Kidney glomerular epithelial cell (primary cell): ENCODE data around the gene TTC7B.

Source experiments
- DNase-seq: peaks from one replicate; lab custom pipeline; 2025; lab: John Stamatoyannopoulos, UW

Gene TTC7B

DNA sequence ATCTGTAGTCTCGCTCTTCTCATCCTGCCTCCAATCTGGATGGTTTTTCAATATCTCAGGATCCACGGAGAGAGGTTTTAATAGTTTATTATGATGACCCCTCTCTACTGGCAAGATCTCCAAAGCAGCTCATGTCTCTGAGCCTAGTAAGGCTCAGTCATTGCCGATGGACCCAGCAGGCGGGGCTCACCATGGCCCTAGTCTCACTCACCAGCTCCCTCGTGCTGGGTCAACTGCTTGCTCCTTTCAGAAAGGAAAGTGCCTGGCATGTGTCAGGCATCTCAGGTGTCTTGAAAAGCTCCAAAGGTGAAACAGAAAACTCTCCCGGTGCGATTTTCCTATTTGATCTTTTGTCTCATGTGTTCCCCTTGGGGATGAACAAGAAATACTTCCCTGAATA lies 240.4 kb downstream of the TTC7B start:
- no peak for DNase-seq

DNA sequence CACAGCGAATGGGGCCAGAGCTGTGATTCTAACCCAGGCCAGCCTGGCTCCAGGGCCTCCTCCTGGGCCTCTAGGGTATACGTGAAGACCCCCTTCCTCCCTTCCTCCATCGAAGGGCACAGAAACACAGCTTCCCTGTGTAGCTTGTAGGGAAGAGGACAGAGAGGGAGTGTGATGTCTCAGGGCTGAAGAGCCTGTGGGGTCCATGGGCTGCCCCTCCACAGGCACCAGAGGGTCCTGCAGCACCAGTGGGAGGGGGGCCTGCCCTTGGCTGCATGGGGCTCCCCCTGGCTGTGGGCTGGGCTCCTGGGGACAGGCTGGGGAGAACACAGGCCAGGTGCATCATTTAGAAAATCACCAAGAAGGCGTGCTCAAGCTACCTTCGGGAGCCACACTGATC lies 240.9 kb downstream of the TTC7B start:
- no peak for DNase-seq

DNA sequence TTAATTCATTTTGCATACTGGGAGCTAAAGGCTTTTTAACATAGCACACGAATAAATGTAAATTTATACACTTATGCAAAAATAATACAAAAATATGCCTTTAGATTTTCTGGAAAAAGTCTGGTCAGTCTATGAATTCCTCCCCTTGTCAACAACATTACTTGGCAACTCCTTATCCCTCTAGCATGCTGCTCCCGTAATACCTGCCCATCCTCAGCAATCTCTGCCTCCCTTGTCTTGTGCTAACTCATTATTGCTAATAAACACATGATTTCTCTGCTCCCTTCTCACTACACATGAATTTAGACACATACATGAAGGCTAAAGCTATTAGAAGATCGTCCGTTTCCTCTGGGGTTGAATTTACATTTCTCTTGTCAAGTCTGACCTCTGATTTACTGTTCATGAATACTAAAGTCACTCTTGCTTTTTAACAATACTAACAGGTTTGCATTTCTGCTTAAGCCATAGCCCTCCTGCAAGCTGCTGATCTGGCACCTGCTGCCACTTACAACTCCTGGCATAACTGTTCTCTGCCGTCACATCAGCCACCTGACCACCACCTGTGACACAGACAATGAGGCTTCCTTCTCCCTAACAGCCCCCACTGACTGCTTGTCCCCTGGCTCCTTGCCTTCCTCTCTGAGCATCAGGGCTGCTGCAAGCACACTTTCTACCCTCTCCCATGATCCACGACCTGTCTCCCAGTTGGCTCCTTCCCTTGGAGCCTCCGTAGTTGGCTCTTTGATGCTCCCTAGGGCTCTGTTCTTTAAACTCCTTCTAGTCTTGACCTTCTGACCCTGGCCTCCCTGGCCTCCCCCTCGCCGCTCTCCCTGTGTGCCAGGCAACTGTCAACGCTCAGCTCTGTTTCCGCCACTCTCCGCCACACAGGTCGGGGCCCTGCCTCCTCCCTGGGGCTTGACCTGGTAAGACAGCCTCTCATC lies 241.8 kb downstream of the TTC7B start:
- DNase-seq, result no peak

DNA sequence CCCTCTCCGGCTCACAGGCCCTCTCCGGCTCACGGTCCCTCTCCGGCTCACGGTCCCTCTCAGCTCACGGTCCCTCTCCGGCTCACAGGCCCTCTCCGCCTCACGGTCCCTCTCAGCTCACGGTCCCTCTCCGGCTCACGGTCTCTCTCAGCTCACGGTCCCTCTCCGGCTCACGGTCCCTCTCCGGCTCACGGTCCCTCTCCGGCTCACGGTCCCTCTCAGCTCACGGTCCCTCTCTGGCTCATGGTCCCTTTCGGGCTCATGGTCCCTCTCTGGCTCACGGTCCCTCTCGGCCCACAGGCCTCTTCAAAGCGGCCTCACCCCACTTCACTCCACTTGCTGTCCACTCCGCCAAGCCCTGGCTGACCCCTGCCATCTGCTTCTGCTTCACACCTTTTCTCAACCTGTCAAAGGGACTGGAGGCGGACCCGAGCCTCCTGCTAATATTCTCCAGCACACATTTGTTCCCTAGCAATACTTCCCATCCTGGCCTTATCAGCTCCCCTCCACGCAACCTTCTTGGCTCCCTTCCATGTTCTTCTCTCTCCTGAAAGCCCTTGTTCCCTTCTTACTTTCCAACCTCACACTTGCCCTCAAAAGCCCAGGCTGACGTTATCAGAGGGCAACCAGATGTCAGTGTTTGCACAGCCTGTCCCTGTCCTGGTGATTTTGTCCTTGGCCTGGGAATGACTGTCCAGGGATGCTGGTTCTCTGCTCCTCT lies 242.7 kb downstream of the TTC7B start:
- DNase-seq, result no peak

DNA sequence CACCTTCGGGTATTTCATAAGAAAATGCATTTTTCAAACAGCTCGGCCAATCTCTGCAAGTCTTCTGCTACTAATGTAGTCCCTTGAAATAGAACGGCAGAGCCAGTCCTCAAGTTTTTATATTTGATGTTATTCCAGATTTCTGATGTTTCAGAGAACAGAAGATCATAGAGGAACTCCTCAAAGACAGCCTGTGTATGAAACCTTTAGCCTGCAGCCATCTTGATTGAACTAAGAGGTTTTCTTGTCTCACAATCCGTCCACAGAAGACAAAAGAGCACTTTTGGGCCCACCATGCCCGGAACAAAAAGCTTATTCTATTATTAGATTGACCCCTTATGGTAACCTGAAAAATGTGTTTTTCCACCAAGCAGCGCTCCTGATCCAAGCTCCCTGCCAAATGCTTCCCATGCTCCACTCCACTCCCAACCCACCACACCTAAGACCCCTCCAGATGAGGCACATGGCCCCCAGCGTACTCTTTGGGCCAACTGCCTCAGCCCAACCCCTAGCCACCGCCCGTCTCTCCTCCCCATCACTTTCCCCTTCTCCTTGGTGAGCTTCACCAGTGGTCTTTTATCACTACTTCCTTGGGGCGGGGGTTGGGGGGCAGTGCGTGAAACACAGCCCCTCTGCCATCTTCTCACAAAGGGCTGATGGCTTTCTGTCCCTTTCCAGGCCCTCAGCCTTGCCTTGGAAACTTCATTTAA lies 243.6 kb downstream of the TTC7B start:
- no peak for DNase-seq

DNA sequence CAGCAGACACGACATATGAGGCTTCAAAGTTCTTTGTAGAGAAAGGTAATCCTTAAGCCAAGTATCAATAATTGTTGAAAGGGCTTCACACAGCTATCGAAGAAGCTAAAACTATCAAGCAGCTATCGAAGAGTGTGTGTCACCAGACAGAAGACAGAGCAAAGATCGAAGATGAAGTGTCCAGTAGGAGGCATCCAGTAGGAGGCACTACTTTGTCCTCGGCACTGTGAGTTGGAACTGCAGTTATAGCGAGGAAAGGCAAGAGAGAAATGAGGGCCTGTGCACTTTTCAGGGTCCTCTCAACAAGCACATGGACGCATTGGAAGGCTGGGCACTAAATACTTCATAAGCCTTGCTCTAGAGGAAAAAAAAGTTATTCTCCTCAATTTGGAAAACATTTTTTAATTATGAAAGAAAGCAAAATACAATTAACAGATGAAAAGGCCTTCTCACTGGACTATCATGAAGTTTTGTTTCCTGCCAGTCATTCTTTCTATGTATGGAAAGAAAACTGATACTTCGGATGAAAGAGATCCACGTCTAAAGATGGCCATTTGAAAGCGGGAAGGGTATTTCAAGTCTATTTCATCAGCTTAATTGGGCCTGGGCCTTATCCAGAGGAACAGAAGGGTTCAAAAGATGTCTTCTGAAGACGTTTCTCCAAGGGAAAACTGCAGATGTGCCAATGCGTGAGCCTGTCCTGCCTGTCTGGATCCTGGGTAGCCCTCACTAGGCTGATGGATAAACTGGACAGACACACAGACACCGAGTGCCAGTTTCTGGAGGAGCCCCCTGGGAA lies 244.9 kb downstream of the TTC7B start:
- no peak for DNase-seq

DNA sequence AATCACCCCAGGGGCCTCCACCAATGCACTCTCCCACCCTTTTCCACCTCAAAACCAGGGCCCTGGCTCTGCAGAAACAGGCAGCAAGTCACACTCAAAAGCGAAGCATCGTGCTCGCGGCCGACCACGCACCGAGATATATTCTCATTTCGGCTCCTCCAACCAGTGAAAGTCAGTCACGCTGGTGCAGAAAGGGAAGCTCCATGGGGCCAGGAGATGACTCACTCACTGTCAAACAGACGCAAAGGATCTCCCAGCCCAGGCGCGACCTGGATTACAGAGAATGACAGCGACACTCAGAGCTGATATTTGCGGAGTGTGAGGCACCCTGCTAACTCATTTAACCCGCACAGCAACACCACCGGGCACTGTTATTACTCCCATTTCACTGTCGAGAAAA lies 245.8 kb downstream of the TTC7B start:
- no peak for DNase-seq

DNA sequence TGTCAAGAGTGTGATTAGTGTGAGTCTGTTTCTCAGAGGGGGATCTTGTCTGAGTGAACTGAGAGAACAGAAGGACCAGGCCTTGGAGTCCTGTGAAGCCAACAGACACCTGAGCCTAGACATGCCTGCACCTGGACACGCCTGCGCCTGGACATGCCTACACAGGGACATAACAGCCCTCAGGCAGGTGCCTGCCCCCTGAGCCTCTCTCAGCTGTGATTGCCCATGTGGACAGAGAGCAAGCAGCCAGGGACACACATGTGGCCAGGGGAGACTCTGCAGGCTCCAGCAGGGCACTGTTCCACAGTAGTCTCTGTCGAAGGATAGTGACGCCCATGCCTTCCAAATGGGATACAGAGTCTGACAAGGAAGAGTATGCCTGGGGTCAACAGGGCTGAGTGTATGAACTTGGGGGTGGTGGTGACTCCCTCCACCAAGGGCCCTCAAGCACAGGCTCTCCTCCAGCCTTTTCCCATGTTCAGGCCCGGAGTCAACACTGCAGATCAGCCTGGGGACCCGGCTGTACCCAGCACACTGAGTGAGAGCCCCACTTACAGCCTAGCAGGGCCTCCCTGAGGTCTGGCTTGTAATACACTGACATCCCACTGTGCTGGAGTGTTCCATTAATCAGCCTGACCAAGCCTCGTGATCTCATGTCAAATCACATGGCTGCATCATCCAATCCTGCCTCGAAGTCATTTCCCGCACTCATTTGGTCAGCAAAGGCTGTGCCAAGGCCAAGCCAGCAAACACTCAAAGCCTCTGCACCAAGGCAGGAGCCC lies 246.4 kb downstream of the TTC7B start:
- DNase-seq, result no peak

DNA sequence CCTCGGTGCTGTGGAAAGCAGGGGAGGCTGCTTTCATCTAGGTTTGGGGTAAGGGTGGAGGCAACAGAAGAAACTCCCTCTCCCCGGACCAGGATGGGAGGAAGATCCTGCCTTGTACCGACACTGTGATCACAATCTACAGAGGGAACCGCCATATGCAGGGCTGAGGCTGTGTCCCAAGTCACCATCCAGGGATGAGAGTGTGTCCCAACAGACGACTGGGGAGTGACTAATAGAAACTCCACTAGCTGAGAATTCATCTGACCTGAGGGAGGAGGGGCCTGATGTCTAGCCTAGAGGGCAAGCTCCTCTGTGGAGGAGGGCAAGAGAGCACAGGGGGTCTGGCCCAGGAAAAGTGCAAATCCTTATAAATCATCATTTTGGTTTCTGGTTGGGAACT lies 247.0 kb downstream of the TTC7B start:
- no peak for DNase-seq

DNA sequence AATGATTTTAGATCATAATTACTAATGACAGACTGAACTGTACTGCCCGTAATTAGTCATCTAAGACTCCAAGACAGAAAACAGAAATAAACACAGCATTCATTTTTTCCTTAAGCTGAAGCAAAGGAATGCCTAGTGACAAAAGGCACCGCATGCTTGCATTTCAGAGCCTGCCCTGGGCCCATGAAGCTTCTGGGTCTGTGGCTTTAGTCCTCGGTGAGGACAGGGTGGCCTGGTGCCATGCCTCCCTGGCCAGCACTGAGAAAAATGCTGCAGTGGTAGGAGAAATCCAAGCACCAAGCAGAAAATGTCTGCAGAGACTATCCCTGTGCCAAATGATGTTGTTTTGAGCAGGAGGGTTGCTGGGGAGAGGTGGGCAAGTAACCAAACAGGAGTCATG lies 247.8 kb downstream of the TTC7B start:
- no peak for DNase-seq

DNA sequence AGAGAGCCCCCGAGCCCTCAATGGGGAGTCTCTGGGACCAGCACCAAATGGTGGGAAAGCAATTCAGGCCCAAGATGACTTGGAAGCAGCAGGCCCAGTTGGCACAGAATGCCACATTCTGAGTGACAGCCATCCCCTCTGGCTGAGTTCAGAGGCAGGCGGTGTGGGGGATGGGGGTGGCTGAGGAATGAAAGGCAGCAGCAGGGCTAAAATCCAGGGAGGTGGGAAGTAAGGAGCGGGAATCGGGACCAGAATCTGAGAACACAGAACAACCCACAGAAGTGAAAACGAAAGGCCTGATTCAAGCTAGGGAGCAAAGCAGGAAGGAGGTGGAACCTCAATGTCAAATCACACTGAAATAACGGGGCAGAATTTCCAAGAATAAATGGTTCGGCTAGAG lies 248.2 kb downstream of the TTC7B start:
- DNase-seq, result no peak

DNA sequence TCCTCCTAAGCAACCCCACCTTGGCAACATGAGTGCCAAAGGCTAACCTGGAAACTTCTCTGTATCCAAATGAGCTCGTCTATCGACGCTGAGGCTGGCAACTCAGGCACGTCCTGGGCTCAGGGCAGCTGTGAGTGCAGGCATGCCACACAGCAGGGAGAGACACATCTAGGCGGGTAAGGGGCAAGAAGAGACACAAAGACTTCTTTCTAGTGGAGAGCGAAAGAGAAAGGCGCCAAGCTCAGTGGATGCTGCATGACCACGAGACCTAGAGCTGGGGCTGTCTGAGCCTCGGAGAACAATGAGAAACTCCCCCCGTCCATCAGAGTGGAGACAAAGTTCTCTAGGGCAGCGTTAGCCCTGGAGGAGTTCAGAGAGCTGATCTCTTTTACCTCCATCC lies 249.0 kb downstream of the TTC7B start:
- no peak for DNase-seq

DNA sequence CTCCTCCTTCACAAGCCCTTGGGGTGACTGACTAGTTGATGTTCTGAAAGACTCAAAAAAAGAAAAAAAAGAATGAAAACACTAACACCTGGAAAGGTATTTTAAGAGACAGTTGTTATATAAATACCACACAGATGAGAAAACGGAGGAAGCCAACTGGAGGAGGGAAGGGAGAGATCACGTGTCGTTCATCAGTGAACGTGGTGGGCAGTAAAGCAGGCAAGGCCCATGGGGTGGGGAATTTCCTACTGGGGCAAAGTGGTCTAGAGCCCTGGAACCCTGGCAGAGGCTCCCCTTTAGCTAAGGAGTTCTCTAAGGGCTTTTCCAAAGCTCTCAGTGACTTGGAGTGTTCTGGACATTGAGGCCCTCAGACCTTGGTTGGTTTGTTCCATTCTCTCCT lies 249.7 kb downstream of the TTC7B start:
- DNase-seq, result no peak

DNA sequence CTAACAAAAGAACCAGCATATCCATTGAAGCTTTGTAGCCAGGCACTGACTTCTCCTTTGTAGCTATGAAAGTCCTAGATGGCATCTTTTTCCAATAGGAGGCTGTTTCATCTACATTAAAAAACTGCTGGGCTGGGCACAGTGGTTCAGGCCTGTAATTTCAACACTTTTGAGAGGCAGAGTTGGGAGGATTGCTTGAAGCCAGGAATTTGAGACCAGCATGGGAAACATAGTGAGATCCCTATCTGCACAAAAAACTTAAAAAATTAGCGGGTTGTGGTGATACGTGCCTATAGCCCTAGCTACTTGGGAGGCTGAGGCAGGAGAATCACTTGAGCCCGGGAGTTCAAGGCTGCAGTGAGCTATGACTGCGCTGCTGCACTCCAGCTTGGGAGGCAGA lies 251.7 kb downstream of the TTC7B start:
- no peak for DNase-seq

DNA sequence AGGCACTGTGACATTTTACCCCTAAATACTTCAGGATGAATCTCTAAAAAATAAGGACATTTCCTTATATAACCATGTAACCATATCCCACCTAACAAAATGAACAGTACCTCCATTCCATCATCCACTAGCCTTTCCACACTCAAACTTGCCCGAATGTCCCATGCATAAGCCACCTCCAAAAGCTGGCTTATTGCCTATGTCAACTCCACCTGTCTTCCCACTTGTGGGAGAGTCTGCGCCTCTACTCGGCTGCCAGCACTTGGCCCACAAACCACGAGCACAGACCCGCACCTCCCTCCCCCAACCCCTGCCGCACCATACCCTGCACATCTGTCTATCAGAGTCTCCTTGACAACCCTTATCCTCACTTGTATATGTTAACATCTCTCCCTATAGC lies 253.6 kb downstream of the TTC7B start:
- no peak for DNase-seq

DNA sequence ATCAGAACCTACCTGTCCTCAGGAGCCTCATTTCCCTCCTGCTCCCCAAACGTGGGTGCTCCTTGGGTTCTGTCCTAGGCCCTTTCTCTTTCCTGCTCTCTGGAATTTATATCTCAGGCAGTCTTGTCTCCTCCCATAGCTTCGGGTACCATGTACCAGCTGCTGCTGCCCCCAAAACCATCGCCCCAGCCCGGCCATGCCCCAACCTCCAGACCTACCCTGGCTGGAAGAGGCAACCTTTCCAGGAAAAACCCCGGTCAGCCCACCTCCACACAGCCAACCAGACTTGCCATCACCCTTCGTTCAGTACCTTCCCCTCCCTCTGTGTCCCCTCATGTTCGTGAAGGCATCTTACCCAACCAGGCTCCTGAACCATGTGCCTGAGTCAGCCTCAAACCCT lies 254.3 kb downstream of the TTC7B start:
- no peak for DNase-seq

DNA sequence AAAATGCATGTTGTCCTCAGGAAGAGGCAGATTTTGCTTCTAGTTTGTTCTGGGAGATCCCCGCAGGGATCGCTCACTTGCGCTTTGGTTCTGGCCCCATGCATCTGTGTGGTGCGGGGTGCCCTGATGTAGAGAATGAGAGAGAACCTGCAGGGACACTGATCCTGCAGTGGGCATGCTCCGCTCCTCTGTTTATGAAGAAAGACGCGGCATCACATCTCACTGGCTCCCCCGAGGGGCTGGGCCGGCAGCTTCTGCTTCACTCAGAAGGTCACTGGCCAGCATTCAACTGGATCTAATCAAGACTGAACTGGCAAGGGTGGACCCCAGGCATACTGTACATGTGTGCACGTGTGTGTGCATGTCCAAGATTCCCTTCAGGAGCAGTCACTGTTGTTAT lies 255.2 kb downstream of the TTC7B start:
- DNase-seq, result no peak

DNA sequence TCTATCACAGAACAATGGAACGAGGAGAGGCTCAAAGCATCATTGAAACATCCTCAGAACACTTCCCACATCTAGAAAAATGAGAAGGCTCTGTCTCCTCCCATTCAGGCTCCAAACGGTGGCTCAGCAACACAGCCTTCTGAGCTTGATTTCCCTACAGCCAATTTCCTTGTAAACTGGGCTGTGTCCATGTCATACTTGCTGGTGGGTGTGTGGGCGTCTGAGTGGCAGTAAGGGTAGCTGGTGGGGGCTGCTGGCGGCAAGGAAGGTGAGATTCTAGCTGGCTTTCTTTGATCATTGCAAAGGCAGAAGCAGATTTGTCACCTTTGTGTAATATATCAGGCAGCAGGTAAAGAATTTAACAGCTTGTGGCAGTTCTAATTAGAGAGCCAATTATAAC lies 255.7 kb downstream of the TTC7B start:
- no peak for DNase-seq

DNA sequence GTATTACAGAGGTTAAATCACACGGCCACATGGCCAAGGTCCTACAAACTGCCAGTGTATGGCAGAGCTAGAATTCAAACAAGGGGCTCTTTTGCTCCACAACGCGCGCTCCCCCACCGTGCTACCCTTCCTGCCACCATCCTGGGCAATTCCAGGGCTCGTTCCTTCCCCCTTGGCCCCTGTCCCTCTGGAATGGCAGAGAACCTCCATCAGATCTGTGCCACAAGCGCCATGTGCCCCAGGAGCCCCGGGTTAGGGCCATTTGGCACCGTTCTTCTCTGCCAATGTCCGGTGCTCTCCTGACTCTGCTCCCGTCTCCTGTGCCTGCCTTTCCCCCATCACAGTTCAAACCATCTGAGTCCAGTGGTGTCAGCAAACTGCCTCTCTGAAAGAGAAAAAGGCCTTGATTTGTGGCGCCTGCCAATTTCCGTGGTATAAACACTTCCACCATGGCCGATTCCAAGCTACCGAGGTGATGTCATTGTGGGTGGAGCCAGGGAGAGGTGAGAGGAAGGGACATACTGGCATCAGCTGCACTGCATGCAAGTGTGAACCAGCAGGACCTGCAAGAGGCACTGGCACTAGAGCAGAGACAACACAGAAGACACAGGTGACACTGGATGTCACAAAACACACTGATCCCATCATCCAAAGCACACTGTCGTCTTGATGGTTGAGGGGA lies 256.3 kb downstream of the TTC7B start:
- DNase-seq, result no peak

DNA sequence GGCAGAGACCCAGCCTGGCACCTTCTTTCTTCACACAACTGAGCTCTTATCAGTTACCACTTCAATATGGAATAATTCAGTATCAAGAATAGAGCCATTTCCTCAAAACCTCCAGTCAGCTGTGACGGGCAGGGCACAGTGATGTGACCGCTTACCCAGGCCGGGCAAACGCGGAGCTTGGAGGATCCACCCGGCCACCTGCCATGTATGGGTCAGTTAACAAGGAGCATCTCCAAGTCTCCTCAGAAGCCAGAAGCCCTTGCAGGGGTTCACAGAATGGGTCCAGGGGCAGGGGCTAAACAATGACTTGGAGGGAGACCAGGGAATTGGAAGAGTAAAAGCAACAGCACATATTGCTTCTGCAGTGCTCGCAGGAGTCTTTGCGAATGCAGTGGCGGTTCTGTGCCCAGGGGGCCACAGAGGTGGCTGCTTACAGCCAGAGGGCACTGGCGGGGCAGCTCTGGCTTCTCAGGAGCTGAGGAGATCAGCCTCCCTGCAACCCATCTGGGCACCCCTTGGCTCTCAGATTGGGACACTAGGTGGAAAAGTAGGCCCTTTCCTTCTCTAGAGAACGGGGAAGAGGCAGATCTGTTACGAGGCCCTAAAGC lies 257.1 kb downstream of the TTC7B start:
- DNase-seq, result no peak
